GM12891 (cell line): ENCODE measurements around the gene KCNJ9.
"Not testable (repeated sequence)": the region's sequence is repeated elsewhere in the genome, so short reads cannot be mapped to it uniquely, and the experiment has no call there.

Experiments used
- DNase-seq: peaks from one replicate; pipeline ENCODE4 v3.0.0; 2011; ENCODE audit warnings: low spot score; ENCODE audit not compliant: insufficient read length
- FAIRE-seq: peaks from 2 replicates; lab custom pipeline; 2011; peaks lifted over from hg19 to GRCh38; lab: Jason Lieb, UNC
- PAX5 ChIP-seq: IDR thresholded peaks from 2 replicates; pipeline ENCODE4 v1.6.1; 2011; ENCODE audit warnings: low read length, moderate library complexity, mild to moderate bottlenecking; ENCODE audit not compliant: insufficient read depth, severe bottlenecking
- POLR2A ChIP-seq: IDR thresholded peaks from 2 replicates; pipeline ENCODE4 v1.6.1; 2011; ENCODE audit warnings: low read depth, low read length, control low read depth
- POLR2AphosphoS5 ChIP-seq: IDR thresholded peaks from 2 replicates; pipeline ENCODE4 v1.6.1; 2011; ENCODE audit warnings: low read depth, low read length, control low read depth
- POU2F2 ChIP-seq: IDR thresholded peaks from 2 replicates; pipeline ENCODE4 v1.6.1; 2011; ENCODE audit warnings: low read depth, mild to moderate bottlenecking, control low read depth, low read length, moderate library complexity
- SPI1 ChIP-seq: IDR thresholded peaks from 2 replicates; pipeline ENCODE4 v1.6.1; 2011; ENCODE audit warnings: low read depth, low read length, control low read depth
- TAF1 ChIP-seq: IDR thresholded peaks from 2 replicates; pipeline ENCODE4 v1.6.1; 2011; ENCODE audit warnings: low read depth, low read length, control low read depth

Gene KCNJ9

DNA sequence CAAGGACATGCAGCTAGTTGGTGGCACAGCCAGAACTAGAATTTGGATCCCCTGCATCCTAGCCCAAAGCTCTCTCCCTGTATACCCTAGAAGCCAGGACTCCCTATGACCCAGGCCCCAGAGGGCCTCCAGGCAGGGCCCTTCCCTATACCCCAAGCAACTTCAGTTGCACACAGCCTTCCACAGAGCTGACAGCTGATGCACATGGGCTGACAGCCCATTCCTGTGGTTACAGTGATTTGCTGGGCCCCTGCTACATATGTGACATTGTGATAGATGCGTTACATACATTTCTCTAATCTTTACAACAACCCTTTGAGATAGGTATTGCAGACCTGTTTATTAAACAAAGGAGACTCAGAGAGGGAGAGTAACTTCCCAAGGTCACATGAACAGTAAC, 40.0 kb downstream of the KCNJ9 start:
- no peak for DNase-seq
- TF ChIP-seq POLR2AphosphoS5 (no peak), PAX5 (no peak)
- no peak for FAIRE-seq

DNA sequence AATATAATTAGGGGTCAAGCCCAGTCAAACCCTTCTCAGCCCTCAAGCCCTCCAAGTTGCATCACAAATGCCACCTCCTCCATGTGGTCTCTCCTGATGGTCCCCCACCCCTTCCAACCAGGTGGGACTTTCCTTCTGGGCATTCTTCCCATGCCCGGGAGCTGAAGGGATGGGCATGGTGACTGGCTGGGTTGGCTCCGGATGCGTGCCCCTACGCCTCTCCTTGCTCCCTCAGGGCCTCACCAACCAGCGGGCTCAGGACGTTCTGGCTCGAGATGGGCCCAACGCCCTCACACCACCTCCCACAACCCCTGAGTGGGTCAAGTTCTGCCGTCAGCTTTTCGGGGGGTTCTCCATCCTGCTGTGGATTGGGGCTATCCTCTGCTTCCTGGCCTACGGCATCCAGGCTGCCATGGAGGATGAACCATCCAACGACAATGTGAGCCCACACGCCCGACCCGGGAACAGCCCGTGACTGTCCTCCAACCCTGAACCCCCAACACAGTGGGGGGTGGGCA, 41.7 kb downstream of the KCNJ9 start:
- DNase-seq, result no peak
- no peak for FAIRE-seq

DNA sequence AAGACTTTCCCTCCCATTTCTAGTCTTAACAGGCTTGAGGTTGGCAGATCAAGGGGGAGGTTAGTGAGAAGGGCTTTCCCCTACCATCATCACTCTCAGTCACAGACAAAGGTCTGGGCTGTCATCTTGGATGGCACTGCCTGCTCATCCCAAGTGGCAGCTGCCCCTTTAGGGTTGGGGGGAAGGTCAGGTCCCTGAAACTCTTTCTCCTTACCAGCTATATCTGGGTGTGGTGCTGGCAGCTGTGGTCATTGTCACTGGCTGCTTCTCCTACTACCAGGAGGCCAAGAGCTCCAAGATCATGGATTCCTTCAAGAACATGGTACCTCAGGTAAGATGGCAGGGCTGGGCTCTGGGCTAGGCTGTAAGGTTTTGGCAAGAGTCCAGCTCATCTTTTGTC, 42.4 kb downstream of the KCNJ9 start:
- TF ChIP-seq POU2F2 (no peak), POLR2AphosphoS5 (no peak), POLR2A (no peak), SPI1 (no peak), TAF1 (no peak), PAX5 (no peak)
- no peak for DNase-seq
- no peak for FAIRE-seq

More for the DNA sequence above, 41.7 kb downstream of the KCNJ9 start:
- no peak for TF ChIP-seq POLR2AphosphoS5
- no peak for TF ChIP-seq POU2F2
- no peak for TF ChIP-seq POLR2A
- no peak for TF ChIP-seq TAF1
- TF ChIP-seq PAX5, result no peak
- no peak for TF ChIP-seq SPI1

DNA sequence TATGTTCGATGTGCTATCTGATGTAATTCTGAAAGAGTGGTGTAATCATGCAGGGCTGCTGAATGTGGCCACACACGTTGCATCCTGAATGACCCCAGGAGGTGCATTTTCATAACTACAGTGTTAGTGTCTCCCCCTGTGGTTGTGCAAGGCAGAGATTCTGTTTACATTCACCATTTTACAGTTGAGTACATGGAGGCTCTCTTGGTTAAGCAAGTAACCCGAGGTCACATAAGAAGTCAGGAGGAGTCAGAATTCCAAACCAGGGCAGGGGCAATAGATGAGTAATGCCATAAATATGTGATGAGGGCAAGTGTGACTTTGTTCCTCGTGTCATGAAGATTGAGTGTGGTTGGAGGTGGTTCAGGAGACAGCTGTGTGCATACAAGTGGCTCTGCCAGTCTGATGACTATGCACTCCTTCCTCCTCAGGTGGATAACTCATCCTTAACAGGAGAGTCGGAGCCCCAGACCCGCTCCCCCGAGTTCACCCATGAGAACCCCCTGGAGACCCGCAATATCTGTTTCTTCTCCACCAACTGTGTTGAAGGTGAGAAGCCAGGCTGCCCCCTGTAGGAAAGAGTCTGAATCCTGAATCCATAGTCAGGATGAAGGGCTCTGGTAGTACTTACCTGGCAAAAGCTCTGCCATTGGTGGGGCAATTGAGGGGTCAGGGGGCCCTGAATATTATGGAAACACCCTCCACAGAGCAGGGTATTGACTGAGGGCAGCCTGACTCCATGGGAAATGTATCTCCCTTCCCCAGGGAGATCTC, 43.6 kb downstream of the KCNJ9 start:
- TF ChIP-seq PAX5, result no peak
- TF ChIP-seq POLR2AphosphoS5, result no peak
- TF ChIP-seq POLR2A, result no peak
- no peak for TF ChIP-seq TAF1
- TF ChIP-seq SPI1, result no peak
- no peak for TF ChIP-seq POU2F2
- FAIRE-seq (no peak), DNase-seq (no peak)

DNA sequence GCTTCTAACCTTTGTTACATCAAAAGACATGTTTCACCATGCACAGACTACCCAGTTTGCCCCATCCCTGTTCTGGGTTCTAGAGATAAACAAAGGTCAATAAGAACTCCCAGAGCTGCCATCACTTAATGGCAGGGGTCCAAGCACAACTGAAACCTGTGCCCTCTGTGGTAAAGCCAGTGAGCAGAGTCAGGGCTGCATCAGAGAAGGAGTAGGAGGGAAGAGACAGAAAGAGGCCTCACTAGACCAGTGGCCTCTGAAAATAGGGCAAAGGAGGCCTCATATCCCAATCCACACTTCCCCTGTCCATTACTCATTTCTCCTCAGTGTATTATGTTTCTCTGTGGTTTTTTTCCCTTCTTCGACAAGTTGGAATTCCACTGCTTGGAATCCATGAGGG, 44.4 kb downstream of the KCNJ9 start:
- DNase-seq (no peak), FAIRE-seq (no peak)
- no peak for TF ChIP-seq PAX5
- no peak for TF ChIP-seq POU2F2
- TF ChIP-seq POLR2AphosphoS5, result no peak

DNA sequence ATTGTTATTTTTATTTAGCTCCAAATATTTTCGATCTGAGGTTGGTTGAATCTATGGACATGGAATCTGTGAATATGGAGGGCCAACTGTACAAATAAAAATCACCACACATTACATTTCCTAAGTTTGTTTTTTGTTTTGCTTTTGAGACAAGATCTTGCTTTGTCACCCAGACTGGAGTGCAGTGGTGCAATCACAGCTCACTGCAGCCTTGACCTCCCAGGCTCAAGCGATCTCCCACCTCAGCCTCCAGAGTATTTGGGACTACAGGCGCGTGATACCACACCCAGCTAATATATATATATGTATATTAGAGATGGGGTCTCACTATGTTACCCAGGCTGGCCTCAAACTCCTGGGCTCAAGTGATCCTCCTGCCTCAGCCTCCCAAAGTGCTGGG, 45.0 kb downstream of the KCNJ9 start:
- FAIRE-seq, result not testable (repeated sequence)

DNA sequence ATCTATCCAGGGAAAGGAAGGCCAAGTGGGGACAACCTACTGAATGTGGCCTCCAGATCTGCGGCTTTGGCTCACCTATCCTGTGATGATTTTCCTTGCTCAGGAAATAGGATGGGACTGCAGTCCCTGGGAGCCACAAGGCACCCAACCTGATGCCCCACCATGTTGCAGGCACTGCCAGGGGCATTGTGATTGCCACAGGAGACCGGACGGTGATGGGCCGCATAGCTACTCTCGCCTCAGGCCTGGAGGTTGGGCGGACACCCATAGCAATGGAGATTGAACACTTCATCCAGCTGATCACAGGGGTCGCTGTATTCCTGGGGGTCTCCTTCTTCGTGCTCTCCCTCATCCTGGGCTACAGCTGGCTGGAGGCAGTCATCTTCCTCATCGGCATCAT, 46.0 kb downstream of the KCNJ9 start:
- DNase-seq (no peak), FAIRE-seq (no peak)
- TF ChIP-seq POU2F2 (no peak), POLR2A (no peak), SPI1 (no peak), POLR2AphosphoS5 (no peak), PAX5 (no peak), TAF1 (no peak)

More for the DNA sequence above, 45.0 kb downstream of the KCNJ9 start:
- DNase-seq, result not testable (repeated sequence)

DNA sequence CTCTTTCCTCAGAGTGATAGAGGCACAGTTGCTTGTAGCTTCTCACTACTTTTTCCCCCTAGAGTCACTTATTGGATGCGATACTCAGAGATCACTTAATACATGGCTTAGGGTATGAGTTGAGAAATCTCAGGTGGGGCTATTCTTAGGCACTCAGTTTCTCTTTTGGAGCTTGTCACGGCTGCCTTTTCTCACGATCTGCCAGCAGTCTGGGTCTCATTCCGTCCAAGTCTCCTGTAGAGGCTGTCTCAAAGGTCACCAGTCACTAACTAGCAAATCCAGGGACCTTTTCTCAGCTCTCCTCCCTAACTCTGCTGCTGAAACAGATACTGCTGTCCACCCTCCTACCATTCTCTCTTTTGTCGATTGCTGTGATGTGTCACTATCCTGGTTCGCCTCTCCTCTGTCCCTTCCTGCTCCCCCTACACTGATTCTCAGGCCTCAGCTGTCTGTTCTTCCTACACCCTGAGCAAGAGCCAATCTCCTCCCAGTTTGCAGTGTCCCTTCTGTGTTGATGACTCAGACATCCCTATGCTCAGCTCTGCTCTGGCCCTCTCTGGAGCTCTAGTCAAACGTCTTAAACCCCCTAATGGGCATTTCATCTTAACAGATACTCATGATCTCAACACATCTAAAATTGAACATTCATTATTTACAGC, 46.7 kb downstream of the KCNJ9 start:
- DNase-seq (no peak), FAIRE-seq (no peak)
- no peak for TF ChIP-seq PAX5
- no peak for TF ChIP-seq POU2F2
- TF ChIP-seq TAF1, result no peak
- no peak for TF ChIP-seq POLR2A
- no peak for TF ChIP-seq POLR2AphosphoS5
- TF ChIP-seq SPI1, result no peak

DNA sequence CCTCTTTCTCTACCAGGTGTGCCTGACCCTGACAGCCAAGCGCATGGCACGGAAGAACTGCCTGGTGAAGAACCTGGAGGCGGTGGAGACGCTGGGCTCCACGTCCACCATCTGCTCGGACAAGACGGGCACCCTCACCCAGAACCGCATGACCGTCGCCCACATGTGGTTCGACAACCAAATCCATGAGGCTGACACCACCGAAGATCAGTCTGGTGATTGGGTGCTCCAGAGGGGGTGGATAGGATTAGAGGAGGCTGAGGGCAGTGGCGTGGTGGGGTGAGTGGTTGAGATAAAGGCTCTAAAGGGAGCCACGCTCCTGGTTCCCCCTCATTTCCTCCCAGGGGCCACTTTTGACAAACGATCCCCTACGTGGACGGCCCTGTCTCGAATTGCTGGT, 47.3 kb downstream of the KCNJ9 start:
- TF ChIP-seq POLR2AphosphoS5 (no peak), POLR2A (no peak), TAF1 (no peak), SPI1 (no peak)
- FAIRE-seq (no peak), DNase-seq (no peak)

DNA sequence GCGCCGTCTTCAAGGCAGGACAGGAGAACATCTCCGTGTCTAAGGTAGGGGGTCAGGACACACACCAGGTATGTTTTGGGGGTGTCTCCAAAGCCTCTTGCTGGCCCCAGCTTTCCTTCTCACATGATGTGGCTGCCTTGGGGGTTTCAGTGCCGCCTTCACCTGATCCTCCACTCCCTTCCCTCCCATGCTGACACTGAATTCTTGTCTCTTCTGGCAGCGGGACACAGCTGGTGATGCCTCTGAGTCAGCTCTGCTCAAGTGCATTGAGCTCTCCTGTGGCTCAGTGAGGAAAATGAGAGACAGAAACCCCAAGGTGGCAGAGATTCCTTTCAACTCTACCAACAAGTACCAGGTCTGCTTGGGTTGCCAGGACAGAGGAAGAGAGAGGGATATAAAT, 47.7 kb downstream of the KCNJ9 start:
- no peak for TF ChIP-seq POLR2AphosphoS5
- no peak for TF ChIP-seq POLR2A
- TF ChIP-seq POU2F2, result no peak
- no peak for TF ChIP-seq TAF1
- TF ChIP-seq PAX5, result no peak
- TF ChIP-seq SPI1, result no peak
- DNase-seq, result no peak
- no peak for FAIRE-seq
